AG09309 (cell line): ENCODE measurements around the gene SNURF.
"Not testable (repeated sequence)": the region's sequence is repeated elsewhere in the genome, so short reads cannot be mapped to it uniquely, and the experiment has no call there.

Experiments
- DNase-seq: peaks from one replicate; pipeline ENCODE4 v3.0.0-alpha.2; 2010; ENCODE audit warnings: low read depth
- H3K4me3 ChIP-seq: 2 replicates; pipeline ENCODE4 v1.5.1; 2011; ENCODE audit warnings: mild to moderate bottlenecking, low read depth, low read length, moderate library complexity; ENCODE audit not compliant: control insufficient read depth
- TF ChIP-seq, protein P1 (sequence below): IDR thresholded peaks from 2 replicates; pipeline ENCODE4 v1.5.1; 2011; ENCODE audit warnings: mild to moderate bottlenecking, low read depth, low read length, inconsistent platforms; ENCODE audit not compliant: insufficient read depth, control insufficient read depth; ENCODE audit errors: missing control alignments

The SNURF gene, protein sequence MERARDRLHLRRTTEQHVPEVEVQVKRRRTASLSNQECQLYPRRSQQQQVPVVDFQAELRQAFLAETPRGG

DNA sequence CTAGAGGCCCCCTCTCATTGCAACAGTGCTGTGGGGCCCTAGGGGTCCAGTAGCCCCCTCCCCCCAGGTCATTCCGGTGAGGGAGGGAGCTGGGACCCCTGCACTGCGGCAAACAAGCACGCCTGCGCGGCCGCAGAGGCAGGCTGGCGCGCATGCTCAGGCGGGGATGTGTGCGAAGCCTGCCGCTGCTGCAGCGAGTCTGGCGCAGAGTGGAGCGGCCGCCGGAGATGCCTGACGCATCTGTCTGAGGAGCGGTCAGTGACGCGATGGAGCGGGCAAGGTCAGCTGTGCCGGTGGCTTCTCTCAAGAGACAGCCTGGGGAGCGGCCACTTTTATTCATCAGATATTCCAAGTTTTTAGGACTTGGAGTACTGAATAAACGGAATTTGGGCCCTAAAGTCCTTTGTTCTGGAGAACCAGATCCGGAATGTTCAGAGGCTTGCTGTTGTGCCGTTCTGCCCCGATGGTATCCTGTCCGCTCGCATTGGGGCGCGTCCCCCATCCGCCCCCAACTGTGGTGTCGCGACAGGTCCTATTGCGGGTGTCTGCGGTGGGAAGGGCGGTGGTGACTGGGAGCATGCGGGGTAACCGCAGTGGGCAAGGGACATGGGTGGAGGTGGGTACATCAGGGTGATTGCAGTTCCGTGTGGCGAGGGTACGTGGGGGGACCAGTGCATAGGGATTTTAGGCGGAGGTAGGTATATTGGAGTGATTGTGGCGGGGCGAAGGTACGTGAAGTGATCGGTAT lies at the start of gene SNURF, which contains the start of gene SNRPN:
Gene SNURF, plus strand, starts transcription at position 205 of the 748 bp plus-strand sequence. Its CDS starts 62 bp downstream, at position 267.
Gene SNRPN, plus strand, starts transcription at position 205 of the 748 bp plus-strand sequence. CDS start 19,467 bp downstream, outside the sequence.
- DNase-seq = peak; percentile 20
- H3K4me3 ChIP-seq = peak within 1 kb of the TSS; percentile 97
- TF ChIP-seq, protein P1, sequence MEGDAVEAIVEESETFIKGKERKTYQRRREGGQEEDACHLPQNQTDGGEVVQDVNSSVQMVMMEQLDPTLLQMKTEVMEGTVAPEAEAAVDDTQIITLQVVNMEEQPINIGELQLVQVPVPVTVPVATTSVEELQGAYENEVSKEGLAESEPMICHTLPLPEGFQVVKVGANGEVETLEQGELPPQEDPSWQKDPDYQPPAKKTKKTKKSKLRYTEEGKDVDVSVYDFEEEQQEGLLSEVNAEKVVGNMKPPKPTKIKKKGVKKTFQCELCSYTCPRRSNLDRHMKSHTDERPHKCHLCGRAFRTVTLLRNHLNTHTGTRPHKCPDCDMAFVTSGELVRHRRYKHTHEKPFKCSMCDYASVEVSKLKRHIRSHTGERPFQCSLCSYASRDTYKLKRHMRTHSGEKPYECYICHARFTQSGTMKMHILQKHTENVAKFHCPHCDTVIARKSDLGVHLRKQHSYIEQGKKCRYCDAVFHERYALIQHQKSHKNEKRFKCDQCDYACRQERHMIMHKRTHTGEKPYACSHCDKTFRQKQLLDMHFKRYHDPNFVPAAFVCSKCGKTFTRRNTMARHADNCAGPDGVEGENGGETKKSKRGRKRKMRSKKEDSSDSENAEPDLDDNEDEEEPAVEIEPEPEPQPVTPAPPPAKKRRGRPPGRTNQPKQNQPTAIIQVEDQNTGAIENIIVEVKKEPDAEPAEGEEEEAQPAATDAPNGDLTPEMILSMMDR = no peak

DNA sequence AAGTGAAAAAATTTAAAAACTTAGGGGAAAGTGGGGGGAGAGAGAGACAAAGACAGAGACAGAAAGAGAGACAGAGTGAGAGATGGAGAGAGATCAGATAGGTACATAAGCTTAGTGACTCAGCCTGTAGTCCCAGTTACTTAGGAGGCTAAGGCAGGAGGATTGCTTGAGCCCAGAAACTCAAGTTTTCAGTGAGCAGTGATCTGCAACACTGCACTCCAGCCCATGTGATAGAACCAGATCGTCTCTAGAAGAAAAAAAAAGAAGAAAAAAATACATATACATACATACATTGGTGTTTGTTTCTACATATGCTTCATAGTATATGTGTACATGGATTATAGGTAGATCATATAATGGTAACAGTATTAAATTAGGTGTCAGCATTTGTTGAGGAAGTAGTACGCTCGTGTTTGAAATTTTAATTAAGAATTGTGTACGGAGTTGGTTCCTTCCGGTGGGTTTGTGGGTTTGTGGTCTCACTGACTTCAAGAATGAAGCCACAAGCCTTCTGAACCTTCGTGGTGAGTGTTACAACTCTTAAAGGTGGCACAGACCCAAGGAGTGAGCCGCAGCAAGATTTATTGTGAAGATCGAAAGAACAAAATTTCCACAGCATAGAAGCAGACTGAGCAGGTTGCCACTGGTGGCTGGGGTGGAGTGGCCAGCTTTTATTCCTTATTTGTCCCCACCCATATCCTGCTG lies 38.3 kb upstream of the SNURF start:
- H3K4me3 ChIP-seq = no peak overlapping the region
- TF ChIP-seq, protein P1 = no peak
- no peak for DNase-seq

GRCh38 chr15:24917431-24917830 lies 37.4 kb upstream of the SNURF start:
- no peak overlapping the region for H3K4me3 ChIP-seq
- TF ChIP-seq, protein P1 = no peak

DNA sequence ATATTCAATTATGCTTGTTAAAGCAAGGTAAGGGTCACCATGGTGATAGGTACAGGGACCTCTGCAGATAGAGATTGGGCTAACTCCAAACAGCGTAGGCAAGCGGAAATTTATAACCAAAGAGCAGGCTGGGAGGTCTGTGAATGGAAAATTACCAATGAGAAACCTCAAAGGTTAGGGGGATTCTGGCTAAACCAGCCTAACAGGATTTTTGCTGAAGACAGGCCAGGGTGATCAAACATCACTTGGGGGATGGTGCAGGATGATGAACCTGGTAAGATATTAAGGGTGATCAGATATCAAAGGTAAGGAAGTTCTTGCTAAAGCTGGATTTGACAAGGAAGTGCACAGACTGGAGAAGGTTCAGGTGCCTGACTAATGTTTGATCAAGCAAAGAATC lies 35.3 kb upstream of the SNURF start:
- H3K4me3 ChIP-seq = no peak overlapping the region
- TF ChIP-seq, protein P1 = no peak
- DNase-seq = no peak

More at GRCh38 chr15:24917431-24917830, 37.4 kb upstream of the SNURF start:
- no peak for DNase-seq

- not testable (repeated sequence) for DNase-seq, H3K4me3 ChIP-seq
Measured at GRCh38 chr15:24922781-24923180, 32.0 kb upstream of the SNURF start.

GRCh38 chr15:24924153-24924552 lies 30.6 kb upstream of the SNURF start:
- TF ChIP-seq, protein P1 = no peak
- DNase-seq = no peak
- no peak overlapping the region for H3K4me3 ChIP-seq

GRCh38 chr15:24924621-24925020 lies 30.2 kb upstream of the SNURF start:
- TF ChIP-seq, protein P1 = no peak
- DNase-seq = no peak
- H3K4me3 ChIP-seq = no peak overlapping the region

DNA sequence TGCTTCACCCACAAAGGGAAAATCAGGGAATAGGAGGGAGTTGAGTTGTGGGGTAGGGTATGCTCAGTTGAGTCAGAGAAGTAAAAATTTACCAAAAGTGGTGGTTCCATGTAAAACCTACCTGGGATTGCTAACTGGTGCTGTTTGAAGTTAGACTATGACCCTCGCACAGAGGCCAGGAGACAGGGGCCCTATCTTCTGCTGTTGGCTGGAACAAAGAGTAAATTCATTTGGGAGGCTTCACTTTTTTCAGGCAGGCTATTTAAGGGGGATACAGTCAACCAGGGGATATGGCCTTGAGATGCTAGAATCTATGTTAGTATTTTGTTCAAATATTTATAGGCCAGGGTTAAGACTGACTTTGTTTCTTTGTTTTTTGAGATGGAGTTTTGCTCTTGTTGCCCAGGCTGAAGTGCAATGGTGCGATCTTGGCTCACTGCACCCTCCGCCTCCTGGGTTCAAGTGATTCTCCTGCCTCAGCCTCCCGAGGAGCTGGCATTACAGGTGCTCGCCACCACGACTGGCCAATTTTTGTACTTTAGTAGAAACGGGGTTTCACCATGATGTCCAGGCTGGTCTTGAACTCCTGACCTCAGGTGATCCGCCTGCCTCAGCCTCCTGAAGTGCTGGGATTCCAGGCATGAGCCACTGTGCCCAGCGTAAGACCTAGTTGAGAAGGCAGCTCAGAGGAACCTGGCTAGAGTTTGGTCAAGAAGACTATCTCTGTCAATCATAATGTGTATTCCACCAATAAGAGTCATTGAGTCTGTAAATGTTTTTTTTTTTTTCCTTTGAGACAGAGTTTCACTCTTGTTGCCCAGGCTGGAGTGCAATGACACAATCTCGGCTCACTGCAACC lies 22.7 kb upstream of the SNURF start:
- DNase-seq = not testable (repeated sequence)

More for the DNA sequence above, 22.7 kb upstream of the SNURF start:
- H3K4me3 ChIP-seq = not testable (repeated sequence)
